ENCODE data around the gene LETM1. TPM values are rescaled to one million over a fixed set of nuclear protein-coding genes. Genes with fewer than 3 reads are reported as not detected.

The LETM1 gene
- total and polyA plus RNA-seq, 2 donors (not counting 1 experiment from before 2014, with no cell fraction given) = 28.5 to 45.1 TPM

DNA sequence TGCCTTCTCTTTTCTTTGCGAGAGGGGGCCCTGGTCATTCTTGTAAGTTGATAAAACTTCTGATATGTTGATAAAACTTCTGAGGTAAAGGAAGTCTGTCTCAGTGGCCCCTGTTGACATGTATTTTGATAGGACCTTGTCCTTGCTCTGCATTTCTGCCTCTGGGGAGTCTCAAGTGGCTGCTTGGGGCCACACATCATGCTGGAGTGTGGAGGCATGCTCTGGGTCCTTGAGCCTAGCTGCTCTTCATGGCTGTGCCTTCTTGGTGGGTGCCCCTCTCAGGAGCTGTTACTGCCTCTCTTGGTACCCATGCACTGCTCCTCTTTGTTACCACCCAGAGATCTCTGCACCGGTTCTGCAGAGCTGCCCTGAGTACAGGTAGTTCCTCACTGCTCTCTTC is 29.5 kb upstream of the LETM1 start:
- no peak overlapping the region for H3K27ac Mint-ChIP-seq

GRCh38 chr4:1883583-1883982 is 27.6 kb upstream of the LETM1 start:
- Mint-ChIP-seq H3K4me3 (no peak overlapping the region), H3K27ac (no peak overlapping the region), H3K27me3 (no peaks in the 10 kb centered on the region), H3K4me1 (peaks cover 27% of the 10 kb centered on the region), H3K9me3 (ENCODE audit: insufficient read depth) (peaks cover 4% of the 10 kb centered on the region)
- H2AFZ ChIP-seq (ENCODE audit: insufficient read depth, low read depth, low read length, poor library complexity, severe bottlenecking) = no peak overlapping the region
- H3K9ac ChIP-seq (ENCODE audit: low read length) = no peak overlapping the region
- ATAC-seq (ENCODE audit: low read depth) (no peak), DNase-seq (no peak)
- 89% methylated on average over 4 of the region's 8 CpGs for WGBS (ENCODE audit: insufficient coverage)
- ChIA-PET CTCF (interaction anchor here (2.0 kb wide), 1 partner anchor 16 kb away, joined by 8 read pairs; no protein-coding TSS in a partner anchor), POLR2A (no interaction called here)
- no peak overlapping the region for H3K4me3 ChIP-seq (ENCODE audit: control extremely low read depth in 1 of 5, extremely low read depth in 1 of 5, insufficient read depth in 1 of 5, low read depth in 2 of 5, low read length in 4 of 5)
- no peaks in the 10 kb centered on the region for H3K9me3 ChIP-seq (ENCODE audit: control extremely low read depth in 1 of 3, control insufficient read depth in 2 of 3, insufficient read depth in 1 of 3, low read length in 2 of 3)
- H3K4me2 ChIP-seq (replicated peaks; ENCODE audit: low read depth, low read length, poor library complexity, severe bottlenecking) = no peak overlapping the region
- no peaks in the 10 kb centered on the region for H3K27me3 ChIP-seq (replicated peaks in 1 of 4; ENCODE audit: control extremely low read depth in 1 of 4, control insufficient read depth in 3 of 4, insufficient read depth in 4 of 4, low read length in 3 of 4)
- peaks cover 8% of the 10 kb centered on the region for H4K20me1 ChIP-seq (ENCODE audit: control insufficient read depth, insufficient read depth, low read length, poor library complexity, severe bottlenecking)
- peaks cover 0 to 5% of the 10 kb centered on the region in 2 donors for H3K4me1 ChIP-seq (ENCODE audit: control insufficient read depth in 2 of 2, insufficient read depth in 2 of 2, low read length in 2 of 2)
- TF ChIP-seq EZH2 (IDR thresholded peaks at IDR 0.05; ENCODE audit: borderline replicate concordance, insufficient read depth, low read depth, low read length, poor library complexity, severe bottlenecking) = no peak
- TF ChIP-seq, protein P1, sequence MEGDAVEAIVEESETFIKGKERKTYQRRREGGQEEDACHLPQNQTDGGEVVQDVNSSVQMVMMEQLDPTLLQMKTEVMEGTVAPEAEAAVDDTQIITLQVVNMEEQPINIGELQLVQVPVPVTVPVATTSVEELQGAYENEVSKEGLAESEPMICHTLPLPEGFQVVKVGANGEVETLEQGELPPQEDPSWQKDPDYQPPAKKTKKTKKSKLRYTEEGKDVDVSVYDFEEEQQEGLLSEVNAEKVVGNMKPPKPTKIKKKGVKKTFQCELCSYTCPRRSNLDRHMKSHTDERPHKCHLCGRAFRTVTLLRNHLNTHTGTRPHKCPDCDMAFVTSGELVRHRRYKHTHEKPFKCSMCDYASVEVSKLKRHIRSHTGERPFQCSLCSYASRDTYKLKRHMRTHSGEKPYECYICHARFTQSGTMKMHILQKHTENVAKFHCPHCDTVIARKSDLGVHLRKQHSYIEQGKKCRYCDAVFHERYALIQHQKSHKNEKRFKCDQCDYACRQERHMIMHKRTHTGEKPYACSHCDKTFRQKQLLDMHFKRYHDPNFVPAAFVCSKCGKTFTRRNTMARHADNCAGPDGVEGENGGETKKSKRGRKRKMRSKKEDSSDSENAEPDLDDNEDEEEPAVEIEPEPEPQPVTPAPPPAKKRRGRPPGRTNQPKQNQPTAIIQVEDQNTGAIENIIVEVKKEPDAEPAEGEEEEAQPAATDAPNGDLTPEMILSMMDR (IDR thresholded peaks at IDR 0.05) = no peak
- H3K36me3 ChIP-seq (replicated peaks in 1 of 2; ENCODE audit: control extremely low read depth in 1 of 2, control insufficient read depth in 1 of 2, extremely low read depth in 1 of 2, insufficient read depth in 2 of 2, low read length in 1 of 2) = no peaks in the 10 kb centered on the region
- peaks cover 96% of the 10 kb centered on the region for H3K79me2 ChIP-seq (ENCODE audit: control insufficient read depth, insufficient read depth, low read length)
- no peak overlapping the region for H3K27ac ChIP-seq (ENCODE audit: low read length in 2 of 2)
- intact Hi-C loops (cut with micrococcal nuclease) = no loop called here

More for the DNA sequence above, 29.5 kb upstream of the LETM1 start:
- Histone ChIP-seq H3K4me2 (replicated peaks; ENCODE audit: low read depth, low read length, poor library complexity, severe bottlenecking) (no peak overlapping the region), H3K79me2 (ENCODE audit: control insufficient read depth, insufficient read depth, low read length) (peaks cover 98% of the 10 kb centered on the region), H3K4me3 (ENCODE audit: control extremely low read depth in 1 of 5, extremely low read depth in 1 of 5, insufficient read depth in 1 of 5, low read depth in 2 of 5, low read length in 4 of 5) (no peak overlapping the region), H2AFZ (ENCODE audit: insufficient read depth, low read depth, low read length, poor library complexity, severe bottlenecking) (no peak overlapping the region), H3K4me1 (ENCODE audit: control insufficient read depth in 2 of 2, insufficient read depth in 2 of 2, low read length in 2 of 2) (peaks cover 0 to 5% of the 10 kb centered on the region in 2 donors), H3K9me3 (ENCODE audit: control extremely low read depth in 1 of 3, control insufficient read depth in 2 of 3, insufficient read depth in 1 of 3, low read length in 2 of 3) (no peaks in the 10 kb centered on the region), H3K36me3 (replicated peaks in 1 of 2; ENCODE audit: control extremely low read depth in 1 of 2, control insufficient read depth in 1 of 2, extremely low read depth in 1 of 2, insufficient read depth in 2 of 2, low read length in 1 of 2) (no peaks in the 10 kb centered on the region), H4K20me1 (ENCODE audit: control insufficient read depth, insufficient read depth, low read length, poor library complexity, severe bottlenecking) (peaks cover 8% of the 10 kb centered on the region), H3K27ac (ENCODE audit: low read length in 2 of 2) (no peak overlapping the region), H3K9ac (ENCODE audit: low read length) (no peak overlapping the region), H3K27me3 (replicated peaks in 1 of 4; ENCODE audit: control extremely low read depth in 1 of 4, control insufficient read depth in 3 of 4, insufficient read depth in 4 of 4, low read length in 3 of 4) (no peaks in the 10 kb centered on the region)
- DNase-seq (no peak), ATAC-seq (ENCODE audit: low read depth) (no peak)
- Mint-ChIP-seq H3K4me3 (no peak overlapping the region), H3K4me1 (peaks cover 24% of the 10 kb centered on the region), H3K9me3 (ENCODE audit: insufficient read depth) (peaks cover 4% of the 10 kb centered on the region), H3K27me3 (no peaks in the 10 kb centered on the region)
- intact Hi-C loops (cut with micrococcal nuclease) = no loop called here
- ChIA-PET POLR2A (no interaction called here), CTCF (no interaction called here)
- TF ChIP-seq, protein P1 (IDR thresholded peaks at IDR 0.05) = no peak
- no peak for TF ChIP-seq EZH2 (IDR thresholded peaks at IDR 0.05; ENCODE audit: borderline replicate concordance, insufficient read depth, low read depth, low read length, poor library complexity, severe bottlenecking)
- no CpG with 5 or more reads among the region's 2 CpGs for WGBS (ENCODE audit: insufficient coverage)
